HG03378 (cell line): ENCODE measurements around the gene OR3A3.
"Not testable (repeated sequence)": the region's sequence is repeated elsewhere in the genome, so short reads cannot be mapped to it uniquely, and the experiment has no call there.

Experiments
- ATAC-seq: cut with Tn5 transposase; IDR thresholded peaks from one replicate; pipeline ENCODE4 v1.9.1; 2021; ENCODE audit warnings: mild to moderate bottlenecking, moderate library complexity; ENCODE audit not compliant: unreplicated experiment

The OR3A3 gene

GRCh38 chr17:3411070-3411469 lies at the start of gene OR3A3:
Gene OR3A3, plus strand, starts transcription at chr17:3411370.
- no peak for ATAC-seq

- not testable (repeated sequence) for ATAC-seq
These were observed 40.0 kb upstream of the OR3A3 start for GRCh38 chr17:3371167-3371566.

DNA sequence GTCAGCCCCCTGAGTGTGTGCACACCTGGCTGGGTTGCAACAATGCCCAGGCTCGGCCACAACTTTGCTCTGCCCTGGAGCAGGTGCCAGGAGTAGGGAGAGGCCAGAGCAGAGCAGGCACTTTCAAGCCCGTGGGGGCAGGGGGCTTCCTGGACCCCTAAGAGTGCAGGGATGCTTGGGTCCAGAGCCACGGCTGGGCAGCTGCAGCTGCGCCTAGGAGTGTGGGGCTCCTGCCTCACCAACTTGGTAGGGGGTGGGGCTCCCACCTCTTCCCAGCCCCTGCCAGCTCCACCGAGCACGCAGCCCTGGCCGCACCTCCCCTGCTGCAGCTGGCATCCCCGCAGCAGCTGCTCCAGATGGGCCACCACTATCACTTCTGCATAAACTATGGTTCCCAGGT lies 32.8 kb upstream of the OR3A3 start:
- no peak for ATAC-seq

- ATAC-seq = no peak
These were observed 29.2 kb upstream of the OR3A3 start for GRCh38 chr17:3381957-3382356.

DNA sequence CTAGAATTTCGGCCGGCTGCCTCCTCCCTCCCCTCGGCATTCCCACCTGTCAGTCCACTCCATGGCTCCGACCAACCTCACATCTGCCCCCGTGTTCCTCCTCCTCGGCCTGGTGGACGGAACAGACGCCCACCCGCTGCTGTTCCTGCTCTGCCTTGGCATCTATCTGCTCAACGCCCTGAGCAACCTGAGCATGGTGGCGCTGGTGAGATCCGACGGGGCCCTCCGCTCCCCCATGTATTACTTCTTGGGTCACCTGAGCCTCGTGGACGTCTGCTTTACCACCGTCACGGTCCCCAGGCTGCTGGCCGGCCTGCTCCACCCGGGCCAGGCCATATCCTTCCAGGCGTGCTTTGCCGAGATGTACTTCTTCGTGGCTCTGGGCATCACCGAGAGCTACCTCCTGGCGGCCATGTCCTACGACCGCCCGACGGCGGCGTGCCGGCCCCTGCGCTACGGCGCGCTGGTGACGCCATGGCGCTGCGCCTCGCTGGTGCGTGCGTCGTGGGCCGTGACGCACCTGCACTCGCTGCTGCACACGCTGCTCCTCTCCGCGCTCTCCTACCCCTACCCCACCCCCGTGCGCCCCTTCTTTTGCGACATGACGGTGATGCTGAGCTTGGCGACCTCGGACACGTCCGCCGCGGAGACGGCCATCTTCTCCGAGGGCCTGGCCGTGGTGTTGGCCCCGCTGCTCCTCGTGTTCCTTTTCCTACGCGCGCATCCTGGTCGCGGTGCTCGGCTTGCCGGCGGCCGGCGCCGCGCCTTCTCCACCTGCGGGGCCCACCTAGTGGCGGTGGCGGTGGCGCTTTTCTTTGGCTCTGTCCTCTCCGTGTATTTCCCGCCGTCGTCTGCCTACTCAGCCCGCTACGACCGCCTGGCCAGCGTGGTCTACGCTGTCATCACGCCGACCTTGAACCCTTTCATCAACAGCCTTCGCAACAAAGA lies 25.0 kb upstream of the OR3A3 start, which contains the start of gene OR3A2:
Gene OR3A2 (minus strand): TSS at position 440 of the 948 bp plus-strand sequence.
- no peak for ATAC-seq

DNA sequence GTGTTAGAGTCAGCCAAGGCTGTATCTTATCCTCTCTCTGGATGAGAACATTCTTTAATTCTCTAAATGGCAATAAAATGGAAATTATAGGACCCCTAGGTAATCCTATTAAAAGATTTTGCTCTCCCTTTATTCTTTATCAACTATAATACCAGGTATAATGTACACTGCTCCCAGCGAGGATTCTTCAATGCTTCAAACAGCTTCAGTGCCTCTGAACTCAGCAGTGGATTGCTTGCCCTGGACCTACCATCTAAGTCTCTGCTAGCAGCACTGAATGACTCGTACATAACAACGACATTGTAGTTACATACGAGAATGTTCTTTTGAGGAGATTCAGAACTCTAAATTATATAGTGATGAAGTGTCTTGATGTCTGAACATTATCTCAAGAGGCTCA lies 21.4 kb upstream of the OR3A3 start:
- no peak for ATAC-seq

DNA sequence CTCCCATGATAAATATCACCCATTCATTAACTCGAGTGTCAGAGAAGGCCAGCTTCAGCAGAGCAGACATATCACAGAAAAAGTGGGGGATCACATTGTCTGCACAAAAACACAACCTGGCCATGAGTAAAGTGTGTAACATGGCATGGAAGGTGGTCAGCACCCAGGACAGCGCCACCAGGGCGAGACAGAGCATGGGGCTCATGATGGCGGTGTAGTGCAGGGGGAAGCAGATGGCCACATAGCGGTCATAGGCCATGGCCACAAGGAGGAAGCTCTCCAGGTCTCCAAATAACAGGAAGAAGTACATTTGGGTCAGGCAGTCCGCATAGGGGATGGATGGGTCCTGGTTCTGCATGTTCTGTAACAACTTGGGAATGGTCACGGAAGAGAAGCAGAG lies 13.4 kb upstream of the OR3A3 start:
- not testable (repeated sequence) for ATAC-seq

- no peak for ATAC-seq
These were observed 12.9 kb upstream of the OR3A3 start, which contains the start of gene OR1E1 for GRCh38 chr17:3398310-3398709. Gene OR1E1, minus strand, starts transcription at chr17:3398410. Its CDS starts 0 bp downstream, at chr17:3398410.

GRCh38 chr17:3400055-3400454 lies 11.1 kb upstream of the OR3A3 start:
- ATAC-seq = no peak

- ATAC-seq = no peak
These were observed 9.4 kb upstream of the OR3A3 start for GRCh38 chr17:3401786-3402185.

- ATAC-seq = not testable (repeated sequence)
These were observed 7.3 kb upstream of the OR3A3 start for GRCh38 chr17:3403856-3404255.

GRCh38 chr17:3412216-3412615 lies 1.0 kb downstream of the OR3A3 start:
- not testable (repeated sequence) for ATAC-seq

GRCh38 chr17:3415610-3416009 lies 4.4 kb downstream of the OR3A3 start:
- ATAC-seq = no peak

- no peak for ATAC-seq
These were observed 7.1 kb downstream of the OR3A3 start for GRCh38 chr17:3418222-3418621.

DNA sequence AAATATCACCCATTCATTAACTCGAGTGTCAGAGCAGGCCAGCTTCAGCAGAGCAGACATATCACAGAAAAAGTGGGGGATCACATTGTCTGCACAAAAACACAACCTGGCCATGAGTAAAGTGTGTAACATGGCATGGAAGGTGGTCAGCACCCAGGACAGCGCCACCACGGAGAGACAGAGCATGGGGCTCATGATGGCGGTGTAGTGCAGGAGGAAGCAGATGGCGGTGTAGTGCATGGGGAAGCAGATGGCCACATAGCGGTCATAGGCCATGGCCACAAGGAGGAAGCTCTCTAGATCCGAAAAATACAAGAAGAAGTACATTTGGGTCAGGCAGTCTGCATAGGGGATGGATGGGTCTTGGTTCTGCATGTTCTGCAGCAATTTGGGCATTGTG lies 22.0 kb downstream of the OR3A3 start:
- ATAC-seq = not testable (repeated sequence)

DNA sequence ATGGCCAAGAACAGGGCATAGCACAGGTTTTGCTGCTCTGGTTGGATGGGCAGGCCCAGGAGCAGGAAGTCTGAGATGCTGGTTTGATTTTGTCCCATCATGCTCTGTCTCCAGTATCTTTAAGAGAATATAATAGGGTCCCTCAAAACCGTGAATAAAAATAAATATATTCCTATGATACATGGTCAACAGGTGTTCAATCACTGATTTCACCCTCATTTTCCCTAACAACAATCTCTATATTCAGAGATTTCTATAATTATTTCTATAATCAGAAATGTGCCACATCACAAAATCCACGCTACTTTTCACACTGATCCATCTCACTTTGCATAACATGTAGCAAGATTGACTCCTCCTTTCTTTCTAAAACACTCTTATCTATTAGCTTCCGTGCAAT lies 22.6 kb downstream of the OR3A3 start, which contains the start of gene OR1E2:
Gene OR1E2 (minus strand): TSS at position 101 of the 400 bp plus-strand sequence. CDS start 0 bp downstream, at position 101.
- no peak for ATAC-seq

DNA sequence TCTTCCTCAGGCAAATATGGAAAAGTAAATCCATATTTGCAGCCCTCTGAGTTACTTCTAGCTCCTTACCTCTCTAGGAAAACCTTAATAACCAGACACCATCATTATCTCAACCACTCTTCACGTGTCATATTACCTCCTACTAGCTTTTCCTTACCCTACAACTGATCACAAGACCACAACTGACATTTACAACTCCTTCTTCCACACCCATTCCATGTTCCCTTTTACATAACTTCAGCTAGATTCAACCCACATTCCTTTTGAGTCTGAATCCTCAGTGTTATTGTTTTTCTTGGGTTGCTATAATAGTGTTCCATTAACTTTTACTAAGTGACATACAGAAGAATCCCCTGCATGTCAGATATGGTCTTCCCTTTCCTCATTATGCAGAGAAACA lies 27.2 kb downstream of the OR3A3 start:
- ATAC-seq = no peak

DNA sequence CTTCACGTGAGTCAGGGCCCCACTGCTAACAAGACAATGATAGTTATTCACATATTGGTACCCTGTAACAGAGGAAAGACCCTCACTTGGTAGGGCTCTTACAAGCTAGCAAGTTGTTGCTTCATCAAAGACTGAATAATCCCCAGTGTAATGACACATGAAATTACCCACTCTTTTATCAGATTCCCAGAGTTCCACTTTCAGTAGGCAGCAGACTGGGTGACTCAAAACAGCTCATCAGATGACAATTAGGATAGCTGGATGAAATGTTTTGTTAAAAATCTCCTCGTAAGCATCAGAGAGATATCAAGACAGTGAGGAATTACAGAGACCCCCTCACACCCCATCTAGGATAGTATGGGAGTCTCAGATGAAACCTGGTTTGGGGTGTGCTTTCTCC lies 29.3 kb downstream of the OR3A3 start:
- ATAC-seq = no peak

- ATAC-seq = no peak
These were observed 36.5 kb downstream of the OR3A3 start for GRCh38 chr17:3447625-3448024.

DNA sequence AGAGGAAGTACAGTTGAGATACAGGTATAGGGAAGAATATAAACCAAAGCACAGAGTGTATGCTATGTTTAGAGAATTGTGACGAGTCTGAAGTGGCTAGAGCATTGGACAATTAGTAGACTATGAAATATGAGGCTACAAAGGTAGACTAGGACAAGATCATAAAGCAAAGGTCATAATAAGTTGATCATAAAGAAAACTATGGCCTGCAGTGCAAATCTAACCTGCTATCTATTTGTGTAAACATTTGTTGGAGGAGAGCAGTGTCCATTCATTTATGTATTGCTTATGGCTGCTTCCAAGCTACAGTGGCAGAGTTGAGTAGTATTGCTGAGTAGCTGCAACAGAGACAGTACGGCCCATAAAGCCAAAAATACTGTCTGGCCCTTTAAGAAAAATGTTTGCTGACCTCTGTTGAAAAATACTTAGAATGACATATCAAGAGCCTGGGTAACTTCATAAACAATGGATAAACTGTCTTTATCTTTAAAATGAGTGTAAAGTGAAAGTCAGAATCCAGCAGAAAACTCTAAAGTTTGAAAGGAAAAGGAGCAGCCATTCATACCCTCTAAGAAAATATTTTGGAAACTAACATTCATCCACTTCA lies 37.0 kb downstream of the OR3A3 start:
- no peak for ATAC-seq

- not testable (repeated sequence) for ATAC-seq
These were observed 55.2 kb downstream of the OR3A3 start for GRCh38 chr17:3466355-3466754.

DNA sequence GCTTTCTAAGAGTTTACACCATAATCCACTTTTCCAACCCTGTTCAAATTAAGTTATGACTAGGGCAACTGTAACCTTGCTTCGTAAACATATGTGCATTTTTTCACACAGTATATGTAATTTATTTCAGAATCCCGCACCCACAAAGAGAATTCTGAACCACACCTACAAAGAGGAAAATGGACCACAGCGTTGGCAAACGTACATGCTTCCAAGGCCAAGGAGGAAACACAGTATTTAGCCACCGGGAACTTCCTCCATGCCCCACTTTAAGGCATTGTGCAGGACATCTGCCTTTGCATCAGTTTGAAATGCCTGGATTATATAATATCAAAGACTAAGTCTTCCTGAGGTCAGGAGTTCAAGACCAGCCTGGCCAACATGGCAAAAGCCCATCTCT lies 58.4 kb downstream of the OR3A3 start:
- no peak for ATAC-seq
